H1 (cell line): ENCODE data around the gene GPC6. TPM values are rescaled to one million over a fixed set of nuclear protein-coding genes. Genes with fewer than 3 reads are reported as not detected.

ENCODE experiments used
- CTCF ChIA-PET: fragments of 300-600 bp; sonication (Branson Sonifier 250); formaldehyde crosslinking; loops from one replicate; lab custom pipeline; 2021; ENCODE audit not compliant: partially characterized antibody; lab: Charles Lee
- POLR2A ChIA-PET: fragments of 300-600 bp; sonication (Branson Sonifier 250); formaldehyde crosslinking; loops from one replicate; lab custom pipeline; 2021; ENCODE audit warnings: inconsistent platforms; ENCODE audit not compliant: partially characterized antibody; lab: Charles Lee
- DNase-seq, 2 experiments: peaks; one replicate each; pipeline versions ENCODE4 v3.0.0 to v3.0.0-alpha.2; 2010 to 2022; ENCODE audit warnings: low spot score in 2 of 2, low read depth in 1 of 2, mixed read lengths in 1 of 2
- FAIRE-seq: peaks from 2 replicates; lab custom pipeline; 2011; peaks lifted over from hg19 to GRCh38; lab: Jason Lieb, UNC
- H2AFZ ChIP-seq: 2 replicates; pipeline ENCODE4 v1.8.1; 2012; ENCODE audit warnings: low read length, inconsistent platforms
- H2AK5ac ChIP-seq: 2 replicates; pipeline ENCODE4 v1.6.1; 2013; ENCODE audit warnings: low read depth, low read length
- H2BK120ac ChIP-seq: replicated peaks from 2 replicates; pipeline ENCODE3; 2013; ENCODE audit warnings: low read depth, low read length, inconsistent platforms
- H2BK12ac ChIP-seq: 2 replicates; pipeline ENCODE4 v1.6.1; 2013; ENCODE audit warnings: low read depth, low read length
- H2BK15ac ChIP-seq: 2 replicates; pipeline ENCODE4 v1.6.1; 2013; ENCODE audit warnings: low read length
- H2BK20ac ChIP-seq: 2 replicates; pipeline ENCODE4 v1.6.1; 2013; ENCODE audit warnings: low read length
- H2BK5ac ChIP-seq: 2 replicates; pipeline ENCODE4 v1.6.1; 2013; ENCODE audit warnings: low read depth, low read length
- H3K14ac ChIP-seq: 2 replicates; pipeline ENCODE4 v1.6.1; 2013; ENCODE audit warnings: inconsistent platforms; ENCODE audit not compliant: insufficient read length
- H3K18ac ChIP-seq: 2 replicates; pipeline ENCODE4 v1.6.1; 2013; ENCODE audit warnings: low read length; ENCODE audit errors: extremely low read depth
- H3K23ac ChIP-seq: 2 replicates; pipeline ENCODE4 v1.6.1; 2013; ENCODE audit warnings: inconsistent platforms; ENCODE audit not compliant: insufficient read length
- H3K23me2 ChIP-seq: 2 replicates; pipeline ENCODE4 v1.6.1; 2013; ENCODE audit warnings: low read depth, low read length
- H3K27ac ChIP-seq: 2 replicates; pipeline ENCODE4 v1.6.1; 2011; ENCODE audit warnings: low read depth, low read length, inconsistent platforms
- H3K27me3 ChIP-seq, 4 experiments: replicated peaks in 1 of 4; 1 replicate in 1 of 4; 2 replicates in 3 of 4; pipeline versions ENCODE4 v1.6.1 to v1.8.1; 2011 to 2013; ENCODE audit warnings: low read length in 3 of 4, mild to moderate bottlenecking in 3 of 4, inconsistent platforms in 2 of 4, mixed read lengths in 2 of 4, moderate library complexity in 1 of 4; ENCODE audit not compliant: control insufficient read depth in 3 of 4, insufficient read depth in 3 of 4; ENCODE audit errors: extremely low read depth in 1 of 4
- H3K36me3 ChIP-seq, 4 experiments: 2 replicates each; pipeline versions ENCODE4 v1.6.1 to v1.8.1; 2011 to 2013; ENCODE audit warnings: mild to moderate bottlenecking in 4 of 4, low read length in 3 of 4, moderate library complexity in 2 of 4, control low read depth in 1 of 4, inconsistent platforms in 1 of 4; ENCODE audit not compliant: insufficient read depth in 4 of 4, control insufficient read depth in 2 of 4
- H3K4ac ChIP-seq: replicated peaks from 2 replicates; pipeline ENCODE3; 2013; ENCODE audit warnings: low read length, low read depth, mixed read lengths, inconsistent platforms; ENCODE audit not compliant: insufficient read length
- H3K4me1 ChIP-seq, 4 experiments: replicated peaks in 1 of 4; 1 replicate in 1 of 4; 2 replicates in 3 of 4; pipeline versions ENCODE4 v1.6.1 to v1.8.1; 2011 to 2013; ENCODE audit warnings: low read length in 3 of 4, inconsistent platforms in 2 of 4, mixed read lengths in 1 of 4; ENCODE audit not compliant: insufficient read depth in 4 of 4, control insufficient read depth in 3 of 4
- H3K4me2 ChIP-seq, 2 experiments: 2 replicates each; pipeline versions ENCODE4 v1.6.1 to v1.8.1; 2011 to 2013; ENCODE audit warnings: low read depth in 2 of 2, low read length in 2 of 2, control low read depth in 1 of 2, inconsistent platforms in 1 of 2, mild to moderate bottlenecking in 1 of 2; ENCODE audit not compliant: insufficient read depth in 1 of 2
- H3K4me3 ChIP-seq, 4 experiments: fragments of 200-600, 300-600 bp in 1 of 4; sonication (generic), shearing (Covaris generic), sonication (Bioruptor Twin) in 1 of 4; 2 replicates each; pipeline versions ENCODE4 v1.5.1 to v1.8.1; 2011 to 2016; ENCODE audit warnings: low read length in 4 of 4, low read depth in 3 of 4, control low read depth in 2 of 4, inconsistent platforms in 2 of 4, mild to moderate bottlenecking in 2 of 4, mixed read lengths in 1 of 4, moderate library complexity in 1 of 4; ENCODE audit not compliant: insufficient read depth in 2 of 4; ENCODE audit errors: extremely low read depth in 1 of 4
- H3K56ac ChIP-seq: replicated peaks from 2 replicates; pipeline ENCODE3; 2013; ENCODE audit warnings: low read depth, mild to moderate bottlenecking, mixed read lengths, low read length, inconsistent platforms; ENCODE audit not compliant: insufficient read length
- H3K79me1 ChIP-seq: 2 replicates; pipeline ENCODE4 v1.6.1; 2013; ENCODE audit warnings: low read depth, low read length, control low read depth
- H3K79me2 ChIP-seq, 2 experiments: 2 replicates each; pipeline versions ENCODE4 v1.6.1 to v1.8.1; 2012 to 2013; ENCODE audit warnings: low read length in 2 of 2, mild to moderate bottlenecking in 2 of 2, inconsistent platforms in 1 of 2; ENCODE audit not compliant: insufficient read depth in 2 of 2, control insufficient read depth in 1 of 2
- H3K9ac ChIP-seq, 4 experiments: replicated peaks in 1 of 4; 1 replicate in 1 of 4; 2 replicates in 3 of 4; pipeline versions ENCODE4 v1.6.1 to v1.8.1; 2011 to 2013; ENCODE audit warnings: low read depth in 3 of 4, low read length in 3 of 4, control low read depth in 2 of 4, mild to moderate bottlenecking in 2 of 4, moderate library complexity in 2 of 4, inconsistent platforms in 1 of 4; ENCODE audit errors: extremely low read depth in 1 of 4
- H3K9me3 ChIP-seq, 2 experiments: 2 replicates each; pipeline versions ENCODE4 v1.6.1 to v1.8.1; 2012 to 2013; ENCODE audit warnings: mild to moderate bottlenecking in 2 of 2, moderate library complexity in 2 of 2, control low read depth in 1 of 2, inconsistent platforms in 1 of 2, low read depth in 1 of 2, low read length in 1 of 2, mixed read lengths in 1 of 2; ENCODE audit not compliant: insufficient read depth in 2 of 2
- H4K20me1 ChIP-seq, 2 experiments: replicated peaks in 1 of 2; 2 replicates each; pipeline versions ENCODE3 to v1.8.1; 2011 to 2013; ENCODE audit warnings: inconsistent platforms in 2 of 2, low read length in 2 of 2, mild to moderate bottlenecking in 1 of 2; ENCODE audit not compliant: insufficient read depth in 2 of 2, control insufficient read depth in 1 of 2
- H4K5ac ChIP-seq: 2 replicates; pipeline ENCODE4 v1.6.1; 2013; ENCODE audit warnings: low read length, low read depth, mixed read lengths, inconsistent platforms; ENCODE audit not compliant: insufficient read length
- H4K8ac ChIP-seq: 2 replicates; pipeline ENCODE4 v1.8.0; 2013; ENCODE audit warnings: mild to moderate bottlenecking, moderate library complexity, low read length, inconsistent platforms; ENCODE audit not compliant: insufficient read depth; ENCODE audit errors: extremely low read depth
- H4K91ac ChIP-seq: replicated peaks from 2 replicates; pipeline ENCODE3; 2013; ENCODE audit warnings: low read length, mixed read lengths, inconsistent platforms; ENCODE audit not compliant: insufficient read length
- CHD1 ChIP-seq: IDR thresholded peaks from 2 replicates; pipeline ENCODE4 v1.6.1; 2012; ENCODE audit warnings: low read depth, low read length, improper control_type of control experiment
- HDAC2 ChIP-seq, 2 experiments: fragments of 300-600 bp in 1 of 2; sonication (generic) in 1 of 2; IDR thresholded peaks; 2 replicates each; pipeline ENCODE4 v1.6.1; 2011 to 2012; ENCODE audit warnings: low read depth in 2 of 2, low read length in 2 of 2, mild to moderate bottlenecking in 2 of 2, moderate library complexity in 2 of 2, borderline replicate concordance in 1 of 2, inconsistent platforms in 1 of 2
- POU5F1 ChIP-seq: IDR thresholded peaks from 2 replicates; pipeline ENCODE4 v1.6.1; 2011; ENCODE audit warnings: low read depth, mild to moderate bottlenecking, low read length, moderate library complexity
- WGBS, 2 experiments: shearing (Covaris generic) in 1 of 2; methylation state at CpG; one replicate each; pipeline versions ENCODE4 v1.1.6 to v1.1.7; 2013 to 2015; ENCODE audit warnings: low lambda C conversion rate in 2 of 2, mixed read lengths in 2 of 2, inconsistent platforms in 1 of 2, low coverage in 1 of 2, missing lambda C conversion rate in 1 of 2; ENCODE audit not compliant: insufficient replicate concordance in 2 of 2, insufficient coverage in 1 of 2, insufficient read length in 1 of 2; ENCODE audit errors: extremely low coverage in 1 of 2, missing lambda C conversion rate in 1 of 2; 5-methylcytosine and 5-hydroxymethylcytosine counted together
- polyA plus RNA-seq, 7 experiments: library from polyadenylated mRNA; depleted of rRNA in 3 of 7; stranded (reverse) in 5 of 7; unstranded in 2 of 7; fragments of >200 nt in 5 of 7; fragments of 200-250 nt in 2 of 7; gene quantifications; 1 replicate in 5 of 7; 2 replicates in 1 of 7; 4 replicates in 1 of 7; pipeline versions ENCODE4 v1.2.1 to v1.2.3, GENCODE V29; 2011 to 2013; ENCODE audit warnings: missing spikeins in 2 of 7, mixed read lengths in 2 of 7
- total RNA-seq: library from RNA; stranded (reverse); fragmentation: NEBNext Ultra II Directional; extraction: Animal tissue kit (Norgen Biotek cat#: 25700); gene quantifications from 2 replicates; pipeline ENCODE4 v1.2.1, GENCODE V29; 2021

GPC6 gene
- total and polyA plus RNA-seq, 2 of the 8 experiments (the other 6 are each of a cell fraction or from before 2014, with no cell fraction given) = 5.4 to 12.0 TPM

DNA sequence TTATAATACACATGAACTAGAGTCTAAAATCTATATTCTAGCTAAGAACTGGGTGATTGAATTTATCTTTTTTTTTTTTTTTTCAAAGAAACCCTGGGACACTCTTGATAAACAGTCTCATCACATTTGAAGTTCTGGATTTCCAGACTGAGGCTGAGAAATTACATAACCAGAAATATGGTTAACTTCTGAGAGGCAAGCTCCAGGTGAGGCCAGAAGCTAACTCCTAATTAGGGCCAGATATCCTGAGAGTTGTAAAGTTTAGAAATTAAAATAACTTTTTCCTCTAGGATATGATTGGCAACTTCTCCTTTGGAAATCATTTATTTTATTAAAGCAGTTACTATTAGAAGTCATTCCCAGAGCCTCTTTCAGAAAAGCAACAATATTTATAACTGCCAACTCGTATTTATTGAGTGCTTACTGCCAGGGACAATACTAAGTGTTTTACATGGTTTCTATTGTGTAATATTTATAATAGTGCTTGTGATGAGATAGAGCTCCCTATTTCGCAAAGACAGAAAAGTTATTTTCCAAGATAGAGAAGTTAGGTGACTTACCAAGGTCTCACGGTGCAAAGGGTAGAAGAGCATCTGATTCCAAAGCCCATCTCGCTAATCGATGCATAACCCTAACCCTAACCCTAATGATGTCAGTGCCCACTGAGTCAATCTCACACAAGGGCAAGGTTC, 1065.2 kb downstream of the GPC6 start:
- H3K4me1 ChIP-seq = no peaks in the 10 kb centered on the region
- no peak overlapping the region for H4K8ac ChIP-seq
- no peaks in the 10 kb centered on the region for H3K9me3 ChIP-seq
- no peak overlapping the region for H3K4me3 ChIP-seq
- H2AK5ac ChIP-seq = no peak overlapping the region
- H3K27me3 ChIP-seq = no peaks in the 10 kb centered on the region
- H2AFZ ChIP-seq = no peak overlapping the region
- 91% methylated on average over 5 of the region's 5 CpGs; no CpG with 5 or more reads in 1 of the 2 experiments for WGBS, 2 experiments
- H3K79me2 ChIP-seq = no peaks in the 10 kb centered on the region
- no peak overlapping the region for H2BK15ac ChIP-seq
- H3K23ac ChIP-seq = no peak overlapping the region
- H3K9ac ChIP-seq = no peak overlapping the region
- no peak overlapping the region for H3K27ac ChIP-seq
- no peak for FAIRE-seq
- H2BK12ac ChIP-seq = no peak overlapping the region
- H2BK120ac ChIP-seq = no peak overlapping the region
- no peak overlapping the region for H2BK20ac ChIP-seq
- no peak overlapping the region for H3K14ac ChIP-seq
- H3K79me1 ChIP-seq = no peaks in the 10 kb centered on the region; the same call in 1 of the 2 replicates
- no peak overlapping the region for H2BK5ac ChIP-seq
- ChIA-PET POLR2A (no interaction called here), CTCF (interaction anchor here (0.5 kb wide), 1 partner anchor 119 kb away, joined by 3 read pairs; no protein-coding TSS in a partner anchor)
- no peak overlapping the region for H3K4ac ChIP-seq
- TF ChIP-seq POU5F1 (no peak), CHD1 (no peak), HDAC2 (IDR thresholded peaks at IDR 0.05; ENCODE audit: borderline replicate concordance in 1 of 2, low read depth in 2 of 2, low read length in 2 of 2) (no peak)
- no peak overlapping the region for H3K56ac ChIP-seq
- H3K36me3 ChIP-seq = no peaks in the 10 kb centered on the region; a peak in 1 of 8 replicates
- H3K4me2 ChIP-seq = no peak overlapping the region
- no peak overlapping the region for H3K18ac ChIP-seq
- no peak overlapping the region for H4K5ac ChIP-seq
- no peaks in the 10 kb centered on the region for H4K20me1 ChIP-seq
- no peak for DNase-seq
- no peak overlapping the region for H4K91ac ChIP-seq
- no peaks in the 10 kb centered on the region for H3K23me2 ChIP-seq
